ENCODE measurements around the gene LY6G6F. TPM values are rescaled to one million over a fixed set of nuclear protein-coding genes. Genes with fewer than 3 reads are reported as not detected.

Gene LY6G6F
- total and polyA plus RNA-seq, 2 of the 13 experiments (the other 11 are each of a cell fraction or from before 2014, with no cell fraction given) = not detected

- no peak; the same call in 1 of the 2 replicates for TF ChIP-seq ZNF678 (CRISPR knock-in tag; IDR thresholded peaks at IDR 0.05)
- TF ChIP-seq ZNF180 (CRISPR knock-in tag; IDR thresholded peaks at IDR 0.05; ENCODE audit: borderline replicate concordance, low read depth) = 0 out of 2 replicates have a peak, but pooled peaks have one; percentile 31
- TF ChIP-seq JDP2 (CRISPR knock-in tag; IDR thresholded peaks at IDR 0.05; ENCODE audit: borderline replicate concordance) = no peak; the same call in 1 of the 2 replicates
- TF ChIP-seq MTF2 (CRISPR knock-in tag; IDR thresholded peaks at IDR 0.05; ENCODE audit: borderline replicate concordance) = no peak
- TF ChIP-seq, protein P1, sequence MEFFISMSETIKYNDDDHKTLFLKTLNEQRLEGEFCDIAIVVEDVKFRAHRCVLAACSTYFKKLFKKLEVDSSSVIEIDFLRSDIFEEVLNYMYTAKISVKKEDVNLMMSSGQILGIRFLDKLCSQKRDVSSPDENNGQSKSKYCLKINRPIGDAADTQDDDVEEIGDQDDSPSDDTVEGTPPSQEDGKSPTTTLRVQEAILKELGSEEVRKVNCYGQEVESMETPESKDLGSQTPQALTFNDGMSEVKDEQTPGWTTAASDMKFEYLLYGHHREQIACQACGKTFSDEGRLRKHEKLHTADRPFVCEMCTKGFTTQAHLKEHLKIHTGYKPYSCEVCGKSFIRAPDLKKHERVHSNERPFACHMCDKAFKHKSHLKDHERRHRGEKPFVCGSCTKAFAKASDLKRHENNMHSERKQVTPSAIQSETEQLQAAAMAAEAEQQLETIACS (CRISPR knock-in tag; IDR thresholded peaks at IDR 0.05) = no peak; the same call in none of the 2 replicates
- TF ChIP-seq SATB2 (CRISPR knock-in tag; IDR thresholded peaks at IDR 0.05) = no peak
- no peak for TF ChIP-seq NPAS2 (CRISPR knock-in tag; IDR thresholded peaks at IDR 0.05; ENCODE audit: borderline replicate concordance)
- TF ChIP-seq CSRNP2 (CRISPR knock-in tag; conservative IDR thresholded peaks at IDR 0.05; ENCODE audit: low read depth) = no peak
- peak; percentile 80 for TF ChIP-seq ZNF317 (CRISPR knock-in tag; IDR thresholded peaks at IDR 0.05)
- TF ChIP-seq SSRP1 (CRISPR knock-in tag; IDR thresholded peaks at IDR 0.05) = no peak; the same call in 1 of the 2 replicates
- peak; percentile 83; the same call in 1 of the 2 replicates for TF ChIP-seq ZNF256 (CRISPR knock-in tag; conservative IDR thresholded peaks at IDR 0.05)
- no peak for TF ChIP-seq RORA (CRISPR knock-in tag; IDR thresholded peaks at IDR 0.05)
- TF ChIP-seq, protein P2, sequence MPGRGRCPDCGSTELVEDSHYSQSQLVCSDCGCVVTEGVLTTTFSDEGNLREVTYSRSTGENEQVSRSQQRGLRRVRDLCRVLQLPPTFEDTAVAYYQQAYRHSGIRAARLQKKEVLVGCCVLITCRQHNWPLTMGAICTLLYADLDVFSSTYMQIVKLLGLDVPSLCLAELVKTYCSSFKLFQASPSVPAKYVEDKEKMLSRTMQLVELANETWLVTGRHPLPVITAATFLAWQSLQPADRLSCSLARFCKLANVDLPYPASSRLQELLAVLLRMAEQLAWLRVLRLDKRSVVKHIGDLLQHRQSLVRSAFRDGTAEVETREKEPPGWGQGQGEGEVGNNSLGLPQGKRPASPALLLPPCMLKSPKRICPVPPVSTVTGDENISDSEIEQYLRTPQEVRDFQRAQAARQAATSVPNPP (CRISPR knock-in tag; IDR thresholded peaks at IDR 0.05) = peak; percentile 73; the same call in 1 of the 2 replicates
- peak; percentile 60; the same call in 1 of the 2 replicates for TF ChIP-seq SMAD1 (CRISPR knock-in tag; IDR thresholded peaks at IDR 0.05; ENCODE audit: borderline replicate concordance, low read depth)
- TF ChIP-seq ZNF430 (CRISPR knock-in tag; IDR thresholded peaks at IDR 0.05) = peak; percentile 49; the same call in 1 of the 2 replicates
- peak; percentile 66; the same call in 1 of the 2 replicates for TF ChIP-seq KMT2B (CRISPR knock-in tag; IDR thresholded peaks at IDR 0.05)
- peak; percentile 97 for TF ChIP-seq ZFX (CRISPR knock-in tag; IDR thresholded peaks at IDR 0.05; ENCODE audit: low read depth)
- TF ChIP-seq, protein P3, sequence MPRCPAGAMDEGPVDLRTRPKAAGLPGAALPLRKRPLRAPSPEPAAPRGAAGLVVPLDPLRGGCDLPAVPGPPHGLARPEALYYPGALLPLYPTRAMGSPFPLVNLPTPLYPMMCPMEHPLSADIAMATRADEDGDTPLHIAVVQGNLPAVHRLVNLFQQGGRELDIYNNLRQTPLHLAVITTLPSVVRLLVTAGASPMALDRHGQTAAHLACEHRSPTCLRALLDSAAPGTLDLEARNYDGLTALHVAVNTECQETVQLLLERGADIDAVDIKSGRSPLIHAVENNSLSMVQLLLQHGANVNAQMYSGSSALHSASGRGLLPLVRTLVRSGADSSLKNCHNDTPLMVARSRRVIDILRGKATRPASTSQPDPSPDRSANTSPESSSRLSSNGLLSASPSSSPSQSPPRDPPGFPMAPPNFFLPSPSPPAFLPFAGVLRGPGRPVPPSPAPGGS (CRISPR knock-in tag; IDR thresholded peaks at IDR 0.05) = no peak
- TF ChIP-seq MAZ (IDR thresholded peaks at IDR 0.05; ENCODE audit: borderline replicate concordance, low read depth, low read length) = peak; percentile 87
- TF ChIP-seq MAZ (CRISPR knock-in tag; IDR thresholded peaks at IDR 0.05; ENCODE audit: low read depth) = peak; percentile 66
- TF ChIP-seq, protein P4, sequence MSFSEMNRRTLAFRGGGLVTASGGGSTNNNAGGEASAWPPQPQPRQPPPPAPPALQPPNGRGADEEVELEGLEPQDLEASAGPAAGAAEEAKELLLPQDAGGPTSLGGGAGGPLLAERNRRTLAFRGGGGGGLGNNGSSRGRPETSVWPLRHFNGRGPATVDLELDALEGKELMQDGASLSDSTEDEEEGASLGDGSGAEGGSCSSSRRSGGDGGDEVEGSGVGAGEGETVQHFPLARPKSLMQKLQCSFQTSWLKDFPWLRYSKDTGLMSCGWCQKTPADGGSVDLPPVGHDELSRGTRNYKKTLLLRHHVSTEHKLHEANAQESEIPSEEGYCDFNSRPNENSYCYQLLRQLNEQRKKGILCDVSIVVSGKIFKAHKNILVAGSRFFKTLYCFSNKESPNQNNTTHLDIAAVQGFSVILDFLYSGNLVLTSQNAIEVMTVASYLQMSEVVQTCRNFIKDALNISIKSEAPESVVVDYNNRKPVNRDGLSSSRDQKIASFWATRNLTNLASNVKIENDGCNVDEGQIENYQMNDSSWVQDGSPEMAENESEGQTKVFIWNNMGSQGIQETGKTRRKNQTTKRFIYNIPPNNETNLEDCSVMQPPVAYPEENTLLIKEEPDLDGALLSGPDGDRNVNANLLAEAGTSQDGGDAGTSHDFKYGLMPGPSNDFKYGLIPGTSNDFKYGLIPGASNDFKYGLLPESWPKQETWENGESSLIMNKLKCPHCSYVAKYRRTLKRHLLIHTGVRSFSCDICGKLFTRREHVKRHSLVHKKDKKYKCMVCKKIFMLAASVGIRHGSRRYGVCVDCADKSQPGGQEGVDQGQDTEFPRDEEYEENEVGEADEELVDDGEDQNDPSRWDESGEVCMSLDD (CRISPR knock-in tag; IDR thresholded peaks at IDR 0.05; ENCODE audit: borderline replicate concordance) = no peak
These were observed 40.9 kb upstream of the LY6G6F start, which contains the start of gene CSNK2B (continued) for GRCh38 chr6:31665501-31666336.
